Activated CD8-positive, alpha-beta memory T cell treated with anti-CD3 and anti-CD28 coated beads for 36 hours (primary cell): ENCODE data around the gene FAF1. TPM values are rescaled to one million over a fixed set of nuclear protein-coding genes. Genes with fewer than 3 reads are reported as not detected.
"Not testable (repeated sequence)": the region's sequence is repeated elsewhere in the genome, so short reads cannot be mapped to it uniquely, and the experiment has no call there.

Experiments
- CTCF ChIA-PET: fragments of 350-600 bp; sonication (Branson Sonifier 250); formaldehyde crosslinking; loops from one replicate; lab custom pipeline; 2021; ENCODE audit warnings: antibody characterized with exemption; lab: Charles Lee
- POLR2A ChIA-PET: fragments of 350-600 bp; sonication (Branson Sonifier 250); formaldehyde crosslinking; loops from one replicate; lab custom pipeline; 2021; ENCODE audit warnings: antibody characterized with exemption; lab: Charles Lee
- total RNA-seq, 2 experiments: library from RNA; stranded (reverse); gene quantifications; one replicate each; pipeline ENCODE4 v1.2.3, GENCODE V29; 2021

Gene FAF1
- total RNA-seq, 2 experiments from 2014 or later: 79.7 to 86.4 TPM

DNA sequence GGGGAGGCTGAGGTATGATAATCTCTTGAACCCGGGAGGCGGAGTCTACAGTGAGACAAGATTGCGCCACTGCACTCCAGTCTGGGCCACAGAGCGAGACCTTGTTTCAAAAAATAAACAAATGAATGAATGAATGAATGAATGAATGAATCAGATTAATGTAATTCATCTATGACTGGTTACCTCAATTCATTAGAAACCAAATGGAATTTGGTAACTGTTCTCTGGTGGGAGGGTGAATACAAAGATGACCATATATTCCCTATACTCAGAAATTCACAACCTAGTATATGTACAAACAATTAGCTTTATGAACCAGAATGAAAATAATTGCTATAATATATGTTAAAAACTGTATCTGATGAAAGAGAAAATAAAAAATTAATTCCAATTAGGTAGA is 80.9 kb downstream of the FAF1 start:
- POLR2A ChIA-PET: no interaction called here
- CTCF ChIA-PET: no interaction called here

DNA sequence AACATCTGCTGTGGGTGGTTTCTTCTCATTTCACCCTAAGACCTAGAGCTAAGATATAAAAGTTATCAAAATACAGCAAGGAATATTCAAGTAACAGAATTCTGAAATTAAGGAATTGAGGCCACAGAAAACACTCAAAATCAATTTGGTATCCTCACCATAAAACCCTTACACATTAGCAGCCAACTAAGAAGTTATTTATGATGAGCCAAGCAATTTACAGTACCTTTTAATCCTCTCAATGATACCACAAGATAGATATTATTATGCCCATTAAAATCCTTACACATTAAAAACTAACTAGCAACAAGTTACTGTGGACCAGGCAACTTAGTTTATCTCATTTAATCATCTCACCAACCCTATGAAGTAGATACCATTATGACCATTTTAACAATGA is 81.6 kb downstream of the FAF1 start:
- ChIA-PET CTCF (no interaction called here), POLR2A (no interaction called here)

DNA sequence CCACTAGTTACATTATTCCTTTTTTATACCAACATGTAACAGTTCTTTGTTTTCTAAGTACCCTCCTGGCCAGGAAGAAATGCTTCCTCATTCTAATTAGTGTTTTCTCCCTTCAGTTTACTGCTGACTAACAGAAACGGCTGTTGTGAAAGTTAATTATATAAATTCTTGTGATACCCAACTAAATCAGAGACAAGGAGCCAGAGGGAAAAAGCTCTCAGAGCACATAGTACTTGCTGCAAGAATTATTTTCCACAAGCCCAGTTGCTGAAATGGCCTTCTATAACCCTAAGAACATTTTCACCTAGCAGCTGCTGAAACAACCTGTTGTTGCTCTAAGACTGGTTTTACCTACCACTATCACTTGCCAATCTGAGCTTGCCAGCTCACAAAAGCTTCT is 82.4 kb downstream of the FAF1 start:
- CTCF ChIA-PET: no interaction called here
- POLR2A ChIA-PET: no interaction called here

DNA sequence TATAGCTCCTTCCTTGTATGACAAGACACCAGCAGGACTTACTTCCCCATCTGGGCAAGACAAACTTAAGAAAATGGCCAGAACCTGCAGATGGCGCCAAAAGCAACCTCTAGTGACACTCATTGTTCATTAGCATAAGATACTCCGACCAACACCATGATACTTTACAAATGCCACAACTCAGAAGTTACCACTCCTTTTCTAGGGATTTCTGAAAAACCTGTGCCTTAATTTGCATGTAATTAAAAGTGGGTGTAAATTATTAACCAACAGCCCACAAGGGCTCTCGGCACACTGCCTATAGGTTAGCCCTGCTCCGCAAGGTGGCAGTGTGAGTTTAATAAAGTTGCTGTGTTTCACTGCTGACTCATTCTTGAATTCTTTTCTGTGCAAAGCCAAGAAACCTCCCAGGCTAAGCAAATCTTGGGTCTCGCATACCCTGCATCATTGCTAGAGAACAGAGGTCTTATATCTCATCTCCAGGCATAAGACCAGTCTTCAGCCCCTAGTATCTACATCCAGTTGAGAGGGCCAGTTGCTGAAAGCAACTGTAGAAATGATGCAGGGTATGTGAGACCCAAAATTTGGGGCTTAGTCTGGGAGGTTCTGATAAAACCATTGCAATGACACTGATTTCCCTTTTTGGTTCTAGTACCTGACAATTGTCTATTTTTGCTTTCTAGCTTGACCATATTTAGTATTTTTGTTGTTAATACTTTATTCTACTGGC is 86.4 kb downstream of the FAF1 start:
- CTCF ChIA-PET: interaction anchor here (0.6 to 3.0 kb wide), 9 partner anchors 8 to 322 kb away, joined by 3 to 8 read pairs (median 4); partner anchors contain the start of gene FAF1
- POLR2A ChIA-PET: no interaction called here

DNA sequence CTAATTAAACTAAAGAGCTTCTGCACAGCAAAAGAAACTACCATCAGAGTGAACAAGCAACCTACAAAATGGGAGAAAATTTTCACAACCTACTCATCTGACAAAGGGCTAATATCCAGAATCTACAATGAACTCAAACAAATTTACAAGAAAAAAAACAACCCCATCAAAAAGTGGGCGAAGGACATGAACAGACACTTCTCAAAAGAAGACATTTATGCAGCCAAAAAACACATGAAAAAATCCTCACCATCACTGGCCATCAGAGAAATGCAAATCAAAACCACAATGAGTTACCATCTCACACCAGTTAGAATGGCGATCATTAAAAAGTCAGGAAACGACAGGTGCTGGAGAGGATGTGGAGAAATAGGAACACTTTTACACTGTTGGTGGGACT is 95.2 kb downstream of the FAF1 start:
- POLR2A ChIA-PET, CTCF ChIA-PET: not testable (repeated sequence)

DNA sequence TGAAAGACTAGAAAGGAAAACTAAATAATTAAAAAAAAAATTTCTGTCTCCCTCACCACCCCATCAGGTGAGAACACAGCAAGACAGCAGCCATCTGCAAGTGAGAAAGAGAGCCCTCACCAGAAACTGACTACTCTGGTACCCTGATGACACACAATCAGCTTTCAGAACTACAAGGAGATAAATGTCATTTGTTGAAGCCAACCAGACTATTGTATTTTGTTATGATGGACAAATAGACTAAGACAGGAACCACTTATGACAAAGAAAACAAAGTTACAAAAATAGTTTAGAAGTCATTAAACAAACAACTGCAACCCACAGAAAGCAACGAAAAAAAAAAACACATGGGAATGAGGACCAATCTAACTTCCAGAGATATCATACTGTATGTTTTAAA is 98.3 kb downstream of the FAF1 start:
- ChIA-PET POLR2A (no interaction called here), CTCF (no interaction called here)

DNA sequence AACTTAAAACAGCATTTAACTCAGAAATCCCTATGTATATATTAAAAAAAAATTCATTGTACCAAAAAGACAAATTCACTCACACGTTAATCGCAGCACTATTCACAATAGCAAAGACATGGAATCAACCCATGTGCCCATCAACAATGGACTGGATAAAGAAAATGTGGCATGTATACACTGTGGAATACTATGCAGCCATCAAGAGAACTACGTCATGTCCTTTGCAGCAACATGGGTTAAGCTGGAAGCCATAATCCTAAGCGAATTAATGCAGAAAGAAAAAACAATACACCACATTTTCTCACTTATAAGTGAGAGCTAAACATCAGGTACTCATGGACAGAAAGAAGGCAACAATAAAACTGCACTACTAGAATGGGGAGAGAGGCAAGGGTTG is 99.4 kb downstream of the FAF1 start:
- ChIA-PET CTCF (no interaction called here), POLR2A (no interaction called here)

DNA sequence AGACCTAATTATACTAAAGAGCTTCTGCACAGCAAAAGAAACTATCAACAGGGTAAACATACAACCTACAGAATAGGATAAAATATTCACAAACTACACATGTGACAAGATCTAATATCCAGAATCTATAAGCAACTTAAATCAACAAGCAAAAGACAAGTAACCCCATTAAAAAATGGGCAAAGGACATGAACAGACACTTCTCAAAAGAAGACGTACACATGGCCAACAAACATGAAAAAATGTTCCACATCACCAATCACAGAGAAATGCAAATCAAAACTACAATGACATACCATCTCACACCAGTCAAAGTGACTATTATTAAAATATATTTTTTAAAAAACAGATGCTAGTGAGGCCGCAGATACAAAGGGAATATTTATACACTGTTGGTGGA is 99.8 kb downstream of the FAF1 start:
- ChIA-PET CTCF (no interaction called here), POLR2A (no interaction called here)

DNA sequence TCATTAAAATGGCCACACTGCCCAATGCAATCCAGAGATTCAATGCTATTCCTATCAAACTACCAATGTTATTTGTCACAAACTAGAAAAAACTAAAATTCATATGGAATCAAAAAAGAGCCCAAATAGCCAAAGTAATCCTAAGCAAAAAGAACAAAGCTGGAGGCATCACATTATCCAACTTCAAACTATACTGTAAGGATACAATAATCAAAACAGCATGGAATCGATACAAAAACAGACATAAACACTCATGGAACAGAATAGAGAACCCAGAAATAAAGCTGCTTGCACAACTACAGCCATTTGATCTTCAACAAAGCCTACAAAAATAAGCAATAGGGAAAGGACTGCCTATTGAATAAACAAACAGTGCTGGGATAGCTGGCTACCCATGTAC is 100.4 kb downstream of the FAF1 start:
- POLR2A ChIA-PET: no interaction called here
- CTCF ChIA-PET: no interaction called here

DNA sequence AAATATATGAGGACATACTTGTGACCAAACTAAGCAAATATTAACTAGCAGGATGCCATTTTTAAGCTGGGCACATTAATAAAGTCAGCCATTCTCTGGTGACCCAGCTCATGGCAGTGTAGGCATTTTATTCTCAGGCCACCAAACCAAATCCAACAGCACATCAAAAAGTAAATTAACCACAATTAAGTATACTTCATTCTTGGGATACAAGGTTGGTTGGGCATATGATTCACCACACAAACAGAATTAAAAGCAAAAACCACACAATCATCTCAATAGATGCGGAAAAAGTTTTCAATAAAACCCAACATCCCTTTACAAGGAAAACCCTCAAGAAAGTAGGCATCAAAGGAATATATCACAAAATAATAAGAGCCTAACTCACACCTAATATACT is 101.3 kb downstream of the FAF1 start:
- CTCF ChIA-PET: no interaction called here

DNA sequence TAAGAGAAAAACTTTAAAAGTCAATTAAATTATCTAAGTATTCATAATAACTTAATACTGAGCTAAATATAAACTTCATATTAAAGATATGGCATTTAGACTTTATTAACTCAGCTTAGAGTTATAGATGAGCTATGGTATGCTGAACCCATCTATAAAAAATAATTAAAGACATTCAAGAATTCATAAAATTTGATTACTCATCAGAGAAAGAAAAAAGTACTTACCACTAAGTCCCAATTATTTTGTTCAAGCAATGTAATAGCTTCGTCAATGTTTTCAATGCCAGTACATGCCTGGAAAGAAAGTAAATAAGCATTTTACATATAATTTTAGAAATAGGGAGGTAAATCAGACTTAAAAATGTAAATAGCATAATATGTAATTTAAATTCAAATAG is 102.4 kb downstream of the FAF1 start:
- ChIA-PET CTCF (no interaction called here), POLR2A (no interaction called here)

More for the DNA sequence above, 101.3 kb downstream of the FAF1 start:
- POLR2A ChIA-PET: no interaction called here

DNA sequence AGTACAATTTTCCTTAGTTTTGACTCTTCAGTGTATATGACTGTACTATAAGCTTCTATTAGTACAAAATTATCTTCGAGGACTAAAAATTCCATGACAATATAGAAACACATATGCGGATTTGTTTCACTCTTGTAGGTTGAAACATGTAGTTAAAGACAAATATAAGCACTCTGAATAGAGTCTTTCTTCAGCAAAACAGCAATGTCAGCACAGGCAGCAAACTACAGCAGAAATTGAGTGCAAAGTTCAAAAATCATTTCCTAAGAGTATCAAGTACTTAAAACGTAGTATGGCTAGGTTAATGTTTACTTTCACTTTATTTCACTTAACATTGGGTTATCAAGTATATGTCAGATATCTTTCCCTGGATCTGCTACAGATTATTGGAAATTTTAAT is 106.7 kb downstream of the FAF1 start:
- ChIA-PET POLR2A (no interaction called here), CTCF (no interaction called here)

DNA sequence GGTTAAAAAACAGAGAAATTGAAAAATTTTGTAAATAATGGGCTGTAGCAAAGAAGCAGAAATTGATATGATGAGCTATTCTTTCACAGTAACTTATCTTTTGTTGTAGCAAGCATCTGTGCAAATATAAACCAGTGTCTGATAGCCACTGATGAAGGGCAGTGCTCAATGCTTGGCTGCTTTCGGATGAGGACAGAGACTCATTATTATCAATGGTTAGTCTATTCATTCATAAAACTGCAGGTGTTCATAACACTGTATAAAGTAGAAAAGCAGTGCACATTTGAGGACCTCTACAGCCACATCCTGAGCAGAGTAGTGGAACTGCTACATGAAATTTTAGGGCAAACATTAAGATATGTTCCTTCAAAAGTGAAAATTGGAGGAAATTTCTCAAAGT is 107.2 kb downstream of the FAF1 start:
- ChIA-PET POLR2A (no interaction called here), CTCF (no interaction called here)

DNA sequence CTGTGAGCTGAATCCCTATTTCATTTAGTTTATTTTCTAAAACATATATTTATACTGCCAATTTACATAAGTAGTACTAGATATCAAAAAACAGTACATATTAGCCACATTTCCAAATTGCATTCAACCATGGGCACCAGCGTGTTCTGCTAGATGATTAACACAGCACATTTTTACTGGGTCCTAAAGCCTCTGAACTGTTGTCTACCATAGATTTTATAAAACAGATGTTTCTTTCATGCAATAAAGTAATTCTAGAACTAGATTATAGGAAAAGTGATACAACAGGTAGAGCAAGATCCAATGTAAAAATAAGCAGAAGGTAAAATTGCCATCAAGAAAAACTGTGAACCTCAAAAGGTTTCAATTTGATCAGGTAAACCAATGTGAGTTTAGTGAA is 108.6 kb downstream of the FAF1 start:
- ChIA-PET CTCF (no interaction called here), POLR2A (no interaction called here)

DNA sequence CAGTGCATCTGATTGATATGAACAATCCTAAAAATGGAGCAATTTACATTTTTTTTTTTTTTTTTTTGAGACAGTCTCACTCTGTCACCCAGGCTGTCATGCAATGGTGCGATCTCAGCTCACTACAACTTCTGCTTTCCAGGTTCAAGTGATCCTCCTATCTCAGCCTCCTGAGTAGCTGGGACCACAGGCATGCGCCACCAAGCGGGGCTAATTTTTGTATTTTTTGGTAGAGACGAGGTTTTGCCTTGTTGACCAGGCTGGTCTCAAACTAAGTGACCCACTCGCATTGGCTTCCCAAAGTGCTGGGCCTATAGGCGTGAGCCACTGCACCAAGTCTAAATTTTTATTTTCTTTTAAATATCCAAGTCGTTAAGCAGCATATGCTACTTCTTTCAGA is 109.0 kb downstream of the FAF1 start:
- CTCF ChIA-PET: no interaction called here
- POLR2A ChIA-PET: no interaction called here

DNA sequence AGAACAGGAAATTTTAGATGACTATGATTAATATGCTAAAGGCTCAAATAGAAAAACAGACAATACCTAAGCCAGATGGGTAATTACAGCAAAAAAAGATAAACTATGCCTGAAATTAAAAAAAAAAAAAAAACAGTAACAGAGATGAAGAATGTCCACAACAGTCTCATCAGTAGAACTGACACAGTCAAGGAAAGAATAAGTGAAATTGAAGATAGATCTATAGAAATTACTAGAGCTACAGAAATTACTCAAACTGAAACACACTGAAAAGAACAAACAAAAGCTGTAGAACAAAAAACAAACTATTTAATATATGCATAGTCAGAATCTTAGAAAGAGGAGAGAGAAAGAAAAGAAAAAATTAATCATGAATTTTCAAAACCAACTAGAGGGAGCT is 112.8 kb downstream of the FAF1 start:
- ChIA-PET CTCF (no interaction called here), POLR2A (no interaction called here)

DNA sequence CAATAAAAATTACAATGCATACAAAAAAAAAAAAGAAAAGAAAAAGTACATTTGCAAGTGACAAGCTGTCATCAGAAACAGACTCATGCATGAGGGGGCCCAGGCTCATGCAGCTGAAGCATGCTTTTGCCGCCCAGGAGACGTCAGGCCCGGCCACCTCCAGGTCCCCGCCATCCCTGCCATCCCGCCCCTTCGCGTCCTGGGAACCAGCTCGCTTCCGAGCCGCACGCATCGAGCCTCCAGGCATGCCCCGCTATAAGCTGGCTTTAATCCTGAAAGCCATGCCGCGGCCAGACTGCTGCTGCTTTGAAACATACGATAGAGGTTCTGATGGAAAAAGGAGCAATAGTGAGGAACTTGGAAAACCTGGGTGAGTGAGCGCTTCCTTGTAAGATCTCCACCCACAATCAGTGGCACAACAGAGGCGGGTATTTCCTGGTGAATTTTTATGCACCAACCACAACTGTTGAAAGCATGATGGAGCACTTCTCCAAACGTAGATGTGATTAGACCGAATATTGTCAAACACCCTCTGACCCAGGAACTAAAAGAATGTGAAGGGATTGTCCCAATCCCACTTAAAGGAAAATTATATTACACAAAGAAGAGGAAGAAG is 113.7 kb downstream of the FAF1 start:
- POLR2A ChIA-PET: no interaction called here
- CTCF ChIA-PET: no interaction called here

DNA sequence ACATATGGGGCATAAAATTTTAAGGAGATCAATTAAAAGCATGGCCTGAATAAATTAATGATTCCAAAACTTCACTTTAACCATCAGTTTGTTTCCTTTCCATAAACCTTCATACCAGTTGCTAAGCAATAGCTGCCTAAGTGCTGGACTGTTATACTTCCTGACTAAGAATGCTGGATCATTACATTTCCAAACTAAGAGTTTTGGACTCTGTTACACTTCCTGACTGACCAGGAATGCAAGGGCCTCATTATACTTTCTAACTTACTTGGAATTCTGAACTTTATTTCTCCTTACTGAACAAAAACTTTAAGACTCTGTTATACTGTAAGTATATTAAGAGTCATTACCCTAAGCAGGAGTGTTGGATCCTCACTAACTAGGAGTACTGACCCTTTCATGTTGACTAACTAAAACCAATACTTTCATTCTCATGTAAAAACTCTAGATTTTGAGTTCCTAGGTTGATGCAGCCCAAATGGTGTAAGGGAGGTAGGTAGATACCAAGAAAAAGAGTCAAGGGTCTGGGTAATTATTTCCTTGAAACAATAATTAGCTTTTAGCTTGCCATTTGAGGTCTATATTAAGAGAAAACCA is 118.2 kb downstream of the FAF1 start:
- ChIA-PET CTCF (no interaction called here), POLR2A (no interaction called here)

DNA sequence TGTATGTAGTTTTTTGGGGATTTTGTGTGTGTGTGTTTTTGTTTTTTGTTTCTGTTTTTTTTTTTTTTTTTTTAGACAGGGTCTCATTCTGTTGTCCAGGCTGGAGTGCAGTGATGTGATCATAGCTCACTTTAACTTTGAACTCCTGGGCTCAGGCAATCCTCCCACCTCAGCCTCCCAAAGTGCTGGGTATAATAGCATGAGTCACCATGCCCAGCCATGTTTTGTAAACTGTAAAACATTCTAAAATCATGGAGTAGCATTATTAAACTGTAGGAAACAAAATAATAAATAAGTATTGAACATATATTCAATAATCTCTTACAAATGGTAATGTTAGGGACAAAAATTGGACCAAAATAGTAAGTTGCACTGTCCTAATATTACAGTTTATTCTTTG is 124.0 kb downstream of the FAF1 start:
- CTCF ChIA-PET: interaction anchor here (0.7 kb wide), 1 partner anchor 67 kb away, joined by 3 read pairs; no protein-coding TSS in a partner anchor
- POLR2A ChIA-PET: interaction anchor here (0.7 kb wide), 1 partner anchor 136 kb away, joined by 6 read pairs; no protein-coding TSS in a partner anchor

DNA sequence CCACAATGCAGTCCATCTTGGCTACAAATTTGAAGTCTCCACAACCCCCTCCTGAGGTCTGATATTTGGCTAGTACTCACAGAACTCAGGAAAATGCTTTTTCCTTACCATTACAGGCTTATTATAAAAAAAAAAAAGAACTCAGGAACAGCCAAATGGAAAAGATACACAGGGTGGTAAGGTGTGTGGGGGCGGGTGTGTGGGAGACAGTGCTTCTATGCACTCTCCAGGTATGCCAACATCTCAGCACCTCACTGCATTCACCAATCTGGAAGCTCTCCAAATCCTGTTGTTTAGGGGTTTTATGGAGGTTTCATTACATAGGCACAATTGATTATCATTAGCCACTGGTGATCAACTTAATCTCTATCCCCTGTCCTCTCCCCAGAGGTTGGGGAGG is 126.9 kb downstream of the FAF1 start:
- ChIA-PET CTCF (no interaction called here), POLR2A (no interaction called here)

DNA sequence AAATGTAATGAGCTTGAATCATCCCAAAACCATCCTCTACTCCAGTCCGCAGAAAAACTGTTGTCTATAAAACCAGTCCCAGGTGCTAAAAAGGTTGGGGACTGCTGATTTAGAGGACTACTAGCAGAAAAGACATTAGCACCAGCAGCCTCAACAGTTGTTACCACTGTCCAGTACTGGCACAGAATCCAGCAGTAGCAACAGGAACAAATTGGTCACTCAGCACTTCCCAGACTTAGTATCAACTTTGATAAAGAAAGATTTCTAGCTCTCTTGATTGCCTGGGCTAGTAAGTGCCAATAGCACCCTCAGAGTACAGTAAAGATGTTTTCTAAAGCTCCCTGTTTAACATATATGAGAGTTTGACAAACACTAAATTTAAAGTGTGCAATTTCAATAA is 127.9 kb downstream of the FAF1 start:
- CTCF ChIA-PET: no interaction called here
- POLR2A ChIA-PET: no interaction called here
